Lower lobe of right lung (tissue), 2 donors: ENCODE results near the gene SPTB. TPM values are rescaled to one million over a fixed set of nuclear protein-coding genes. Genes with fewer than 3 reads are reported as not detected.

Source experiments
- ATAC-seq, 2 donors: fragments of 200-7000 bp; cut with Tn5 transposase; one replicate each; pipeline ENCODE4 v1.9.1; 2020 to 2022; ENCODE audit warnings: mild to moderate bottlenecking in 2 of 2, moderate library complexity in 2 of 2
- DNase-seq: peaks from one replicate; pipeline ENCODE4 v3.0.0-alpha.2; 2020
- H3K27ac ChIP-seq: fragments of 200-600 bp; one replicate; pipeline ENCODE4 v1.8.0; 2022
- H3K27me3 ChIP-seq: fragments of 200-600 bp; one replicate; pipeline ENCODE4 v1.8.0; 2022; ENCODE audit warnings: low read depth
- H3K36me3 ChIP-seq: fragments of 200-600 bp; one replicate; pipeline ENCODE4 v1.8.0; 2022; ENCODE audit warnings: mild to moderate bottlenecking
- H3K4me1 ChIP-seq: fragments of 200-600 bp; one replicate; pipeline ENCODE4 v1.8.0; 2022
- H3K4me3 ChIP-seq: fragments of 200-600 bp; one replicate; pipeline ENCODE4 v1.8.0; 2022; ENCODE audit warnings: mild to moderate bottlenecking
- H3K9me3 ChIP-seq: fragments of 200-600 bp; one replicate; pipeline ENCODE4 v1.8.0; 2022
- CTCF ChIP-seq: fragments of 200-600 bp; IDR thresholded peaks from one replicate; pipeline ENCODE4 v1.8.0; 2022; ENCODE audit warnings: antibody characterized with exemption, mild to moderate bottlenecking
- intact Hi-C: fragments of 100-400 bp; cut with DNase I; formaldehyde crosslinking; loops from one replicate; pipeline ENCODE4 v1.11.0; 2022
- total RNA-seq: library from RNA; stranded (reverse); fragmentation: NEBNext Ultra II Directional; extraction: Animal tissue kit (Norgen Biotek cat#: 25700); gene quantifications from one replicate; pipeline ENCODE4 v1.2.1, GENCODE V29; 2021
- donor health status: DM: no; HTN: yes; CAD: no; lungs with severe emphysema.

SPTB gene
- total RNA-seq, 1 donor from 2014 or later = 2.5 TPM

GRCh38 chr14:64816221-64816783 lies 63.4 kb downstream of the SPTB start:
- intact Hi-C loops = no loop called here
- no peaks in the 10 kb centered on the region for H3K27me3 ChIP-seq

GRCh38 chr14:64815257-64815656 lies 64.5 kb downstream of the SPTB start:
- intact Hi-C loops = no loop called here
- no peaks in the 10 kb centered on the region for H3K4me1 ChIP-seq
- no peak for TF ChIP-seq CTCF
- H3K27me3 ChIP-seq = no peaks in the 10 kb centered on the region
- no peaks in the 10 kb centered on the region for H3K9me3 ChIP-seq
- ATAC-seq (no peak), DNase-seq (no peak)
- no peak overlapping the region for H3K4me3 ChIP-seq
- H3K36me3 ChIP-seq = no peaks in the 10 kb centered on the region
- H3K27ac ChIP-seq = no peak overlapping the region

More at GRCh38 chr14:64816221-64816783, 63.4 kb downstream of the SPTB start:
- Histone ChIP-seq H3K27ac (no peak overlapping the region), H3K4me1 (no peaks in the 10 kb centered on the region), H3K36me3 (no peaks in the 10 kb centered on the region), H3K9me3 (no peaks in the 10 kb centered on the region), H3K4me3 (no peak overlapping the region)
- no peak for TF ChIP-seq CTCF
- DNase-seq (no peak), ATAC-seq (no peak)

GRCh38 chr14:64812412-64812811 lies 67.3 kb downstream of the SPTB start:
- ATAC-seq (peak; percentile 86 to 93), DNase-seq (peak; percentile 71)
- intact Hi-C loops = no loop called here
- Histone ChIP-seq H3K9me3 (no peaks in the 10 kb centered on the region), H3K27ac (no peak overlapping the region), H3K36me3 (no peaks in the 10 kb centered on the region), H3K27me3 (no peaks in the 10 kb centered on the region), H3K4me3 (no peak overlapping the region), H3K4me1 (no peaks in the 10 kb centered on the region)
- no peak for TF ChIP-seq CTCF

GRCh38 chr14:64811676-64812075 lies 68.0 kb downstream of the SPTB start:
- Histone ChIP-seq H3K36me3 (no peaks in the 10 kb centered on the region), H3K4me1 (peaks cover under 1% of the 10 kb centered on the region), H3K9me3 (no peaks in the 10 kb centered on the region), H3K27me3 (no peaks in the 10 kb centered on the region), H3K4me3 (no peak overlapping the region), H3K27ac (no peak overlapping the region)
- TF ChIP-seq CTCF = no peak
- no peak for DNase-seq
- ATAC-seq = peak in 1 of 2 donors; percentile 57
- intact Hi-C loops = no loop called here

- no peak overlapping the region for H3K27ac ChIP-seq
- H3K4me1 ChIP-seq = peaks cover 11% of the 10 kb centered on the region
- no peaks in the 10 kb centered on the region for H3K27me3 ChIP-seq
- TF ChIP-seq CTCF = no peak
- intact Hi-C loops = no loop called here
- no peak overlapping the region for H3K4me3 ChIP-seq
- H3K36me3 ChIP-seq = no peaks in the 10 kb centered on the region
- DNase-seq = no peak
- no peak for ATAC-seq
- no peaks in the 10 kb centered on the region for H3K9me3 ChIP-seq
Measured at GRCh38 chr14:64808449-64808848, 71.3 kb downstream of the SPTB start.
